G401 (cell line): ENCODE measurements around the gene GHRHR. TPM values are rescaled to one million over a fixed set of nuclear protein-coding genes. Genes with fewer than 3 reads are reported as not detected.
A peak's percentile ranks its signal among the peaks of the same experiment; 100 is the strongest.

ENCODE experiments used
- DNase-seq: peaks from one replicate; pipeline ENCODE4 v3.0.0-alpha.2; 2015; ENCODE audit warnings: low spot score
- in situ Hi-C: cut with HindIII; loops from 2 replicates; pipeline ENCODE4 v1.10.0; 2016; ENCODE audit warnings: low sequenced_read_pairs, mixed read lengths
- total RNA-seq: library from RNA; depleted of rRNA; stranded (reverse); fragments of >200 nt; shearing (Covaris generic); gene quantifications from 2 replicates; pipeline ENCODE4 v1.2.3, GENCODE V29; 2014; rRNA removed

Gene GHRHR
- total RNA-seq, 1 experiment from 2014 or later, result not detected

DNA sequence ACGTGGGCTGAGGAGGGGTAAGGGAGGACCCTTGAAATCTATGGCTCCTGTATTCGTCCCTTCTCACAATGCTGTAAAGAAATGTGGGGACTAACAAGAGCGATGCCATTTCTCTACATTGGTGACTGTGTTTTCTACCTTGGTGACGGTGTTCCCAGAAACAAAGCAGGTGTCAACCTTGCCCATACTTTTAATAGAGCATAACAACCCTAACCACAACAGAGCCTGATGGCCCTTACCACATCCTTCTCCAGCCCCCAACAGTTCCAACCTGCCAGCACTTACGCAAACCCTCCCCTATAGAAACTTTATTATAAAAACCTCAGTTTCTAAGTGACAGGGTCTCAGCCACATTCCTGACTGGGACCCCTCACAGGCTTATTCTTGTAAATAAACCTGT is 60.1 kb downstream of the GHRHR start:
- no peak for DNase-seq
- in situ Hi-C loops, result no loop called here

DNA sequence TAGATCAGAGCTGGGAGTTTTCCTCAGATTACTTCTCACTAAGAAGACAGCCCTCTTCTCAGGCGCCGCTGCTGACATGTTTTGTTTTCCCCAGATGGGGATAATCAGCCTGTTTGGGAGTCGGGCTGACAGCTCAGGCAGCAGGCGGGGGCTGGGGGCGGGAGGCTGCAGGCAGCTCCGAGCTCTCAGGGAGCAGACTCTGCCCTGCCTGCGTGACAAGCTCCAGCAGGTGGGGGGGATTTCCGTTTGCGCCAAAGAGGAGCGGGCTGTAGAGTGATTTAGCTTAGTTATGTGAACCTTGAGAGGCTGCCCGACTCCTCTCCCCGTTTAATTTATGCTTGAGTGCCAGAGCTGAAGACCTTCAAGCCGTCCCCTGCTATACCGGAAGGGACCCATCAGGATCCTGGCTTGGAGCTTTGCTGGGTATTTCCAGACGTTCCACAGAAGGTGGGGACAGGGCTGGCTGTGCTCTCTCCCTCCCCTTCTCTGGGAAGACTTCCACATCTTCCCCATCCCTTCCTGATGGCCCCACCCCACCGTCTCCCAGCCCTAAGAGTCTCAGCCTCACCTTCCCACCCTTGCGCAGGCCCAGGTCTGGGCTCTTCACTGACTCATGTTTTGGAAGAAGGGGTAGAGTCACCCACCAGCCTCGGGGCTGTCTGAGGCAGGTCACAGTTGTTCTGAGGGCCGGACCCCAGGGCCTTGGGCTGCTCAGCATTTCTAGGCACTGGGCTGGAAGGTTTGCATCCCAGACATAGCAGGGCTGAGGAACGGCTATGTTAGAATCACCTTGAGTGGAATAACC is 63.6 kb downstream of the GHRHR start:
- in situ Hi-C loops, result no loop called here
- DNase-seq, result peak; percentile 47

DNA sequence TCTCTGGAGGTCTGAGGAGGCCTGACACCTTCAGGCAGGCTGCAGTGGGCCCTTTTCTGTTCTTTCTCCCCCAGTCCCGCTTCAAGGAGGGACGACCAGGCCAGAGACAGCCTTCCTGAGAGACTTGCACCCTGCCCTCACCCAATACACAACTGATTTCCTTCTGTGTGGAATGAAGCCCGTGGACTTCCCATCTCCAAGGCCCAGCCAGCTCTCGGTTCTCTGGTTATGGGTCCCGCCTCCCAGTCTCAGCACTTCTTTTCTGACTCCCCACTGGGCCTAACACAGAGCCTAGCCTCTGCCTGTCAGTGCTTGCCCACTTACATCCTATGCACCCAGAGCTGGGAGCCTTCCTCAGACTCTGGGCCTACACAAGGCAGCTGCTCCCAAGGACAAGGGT is 64.3 kb downstream of the GHRHR start:
- DNase-seq, result no peak
- in situ Hi-C loops, result no loop called here

GRCh38 chr7:31028417-31028992 is 64.8 kb downstream of the GHRHR start:
- DNase-seq, result peak; percentile 95
- in situ Hi-C loops, result no loop called here

Other genes with a start within 250 kb of the GHRHR start
- 0.17 TPM in 1 of 2 replicates, not detected in the other for gene INMT, start 211.8 kb upstream of the GHRHR start, total RNA-seq
- 6.8 and 7.5 TPM in 2 replicates for gene MINDY4, start 192.5 kb upstream of the GHRHR start, total RNA-seq
- gene AQP1, start 52.1 kb upstream of the GHRHR start, total RNA-seq, result not detected in 2 replicates
- gene ADCYAP1R1, start 88.4 kb downstream of the GHRHR start, total RNA-seq, result not detected in 2 replicates